Endothelial cell of umbilical vein (primary cell): ENCODE results near the gene TXNRD1.

ENCODE experiments used
- CTCF ChIP-seq, 2 donors: IDR thresholded peaks; 1 replicate in 1 of 2; 2 replicates in 1 of 2; pipeline ENCODE4 v1.5.1; 2011; ENCODE audit warnings: low read length in 2 of 2, mild to moderate bottlenecking in 2 of 2, moderate library complexity in 2 of 2, control low read depth in 1 of 2, inconsistent platforms in 1 of 2, low read depth in 1 of 2; ENCODE audit not compliant: insufficient read depth in 1 of 2; ENCODE audit errors: extremely low read depth in 1 of 2
- EZH2 ChIP-seq: IDR thresholded peaks from 2 replicates; pipeline ENCODE4 v1.6.1; 2012; ENCODE audit warnings: borderline replicate concordance, low read depth, mild to moderate bottlenecking, moderate library complexity, low read length, inconsistent platforms; ENCODE audit not compliant: severe bottlenecking
- FOS ChIP-seq: IDR thresholded peaks from 2 replicates; pipeline ENCODE4 v1.6.1; 2011; ENCODE audit warnings: mild to moderate bottlenecking, low read length, moderate library complexity, borderline replicate concordance; ENCODE audit not compliant: insufficient read depth
- GATA2 ChIP-seq: IDR thresholded peaks from 2 replicates; pipeline ENCODE4 v1.7.0; 2011; ENCODE audit warnings: low read depth, mild to moderate bottlenecking, moderate library complexity, mixed read lengths, low read length; ENCODE audit not compliant: insufficient read length, insufficient read depth
- JUN ChIP-seq: IDR thresholded peaks from 2 replicates; pipeline ENCODE4 v1.6.1; 2011; ENCODE audit warnings: borderline replicate concordance, low read depth; ENCODE audit not compliant: insufficient read length, insufficient read depth
- MYC ChIP-seq: IDR thresholded peaks from one replicate; pipeline ENCODE4 v1.6.1; 2011; ENCODE audit warnings: mild to moderate bottlenecking, low read depth, low read length
- POLR2A ChIP-seq: IDR thresholded peaks from 2 replicates; pipeline ENCODE4 v1.6.1; 2012; ENCODE audit warnings: low read depth, mild to moderate bottlenecking, control low read depth, low read length

DNA sequence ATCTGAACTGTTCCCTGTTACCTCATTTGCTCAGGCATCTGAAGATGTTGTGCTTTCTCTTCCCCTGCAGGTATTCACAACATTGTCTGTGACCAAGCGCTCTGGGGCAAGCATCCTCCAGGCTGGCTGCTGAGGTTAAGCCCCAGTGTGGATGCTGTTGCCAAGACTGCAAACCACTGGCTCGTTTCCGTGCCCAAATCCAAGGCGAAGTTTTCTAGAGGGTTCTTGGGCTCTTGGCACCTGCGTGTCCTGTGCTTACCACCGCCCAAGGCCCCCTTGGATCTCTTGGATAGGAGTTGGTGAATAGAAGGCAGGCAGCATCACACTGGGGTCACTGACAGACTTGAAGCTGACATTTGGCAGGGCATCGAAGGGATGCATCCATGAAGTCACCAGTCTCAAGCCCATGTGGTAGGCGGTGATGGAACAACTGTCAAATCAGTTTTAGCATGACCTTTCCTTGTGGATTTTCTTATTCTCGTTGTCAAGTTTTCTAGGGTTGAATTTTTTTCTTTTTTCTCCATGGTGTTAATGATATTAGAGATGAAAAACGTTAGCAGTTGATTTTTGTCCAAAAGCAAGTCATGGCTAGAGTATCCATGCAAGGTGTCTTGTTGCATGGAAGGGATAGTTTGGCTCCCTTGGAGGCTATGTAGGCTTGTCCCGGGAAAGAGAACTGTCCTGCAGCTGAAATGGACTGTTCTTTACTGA is 132.9 kb downstream of the TXNRD1 start:
- TF ChIP-seq POLR2A (no peak), CTCF (IDR thresholded peaks at IDR 0.05; ENCODE audit: extremely low read depth in 1 of 2, insufficient read depth in 1 of 2, low read depth in 1 of 2, low read length in 2 of 2) (no peak), FOS (no peak), MYC (no peak), GATA2 (no peak), EZH2 (no peak), JUN (no peak)
